Heart right ventricle (tissue), 16 donors: ENCODE measurements around the gene NKAIN1. TPM values are rescaled to one million over a fixed set of nuclear protein-coding genes. Genes with fewer than 3 reads are reported as not detected.

Source experiments
- ATAC-seq, 8 donors: fragments of 200-7000 bp; cut with Tn5 transposase; one replicate each; pipeline ENCODE4 v1.9.1; 2020; ENCODE audit warnings: mild to moderate bottlenecking in 8 of 8, moderate library complexity in 8 of 8, moderate number of reproducible peaks in 1 of 8
- DNase-seq, 2 donors: peaks; one replicate each; pipeline ENCODE4 v3.0.0-alpha.2; 2020
- H3K27ac ChIP-seq, 10 donors: fragments of 200-600 bp; sonication (generic) in 2 of 10; one replicate each; pipeline versions ENCODE4 v1.5.0 to v1.8.0; 2020 to 2022; ENCODE audit warnings: mild to moderate bottlenecking in 3 of 10
- H3K27me3 ChIP-seq, 7 donors: fragments of 200-600 bp; one replicate each; pipeline ENCODE4 v1.8.0; 2021 to 2022; ENCODE audit warnings: mild to moderate bottlenecking in 2 of 7
- H3K36me3 ChIP-seq, 9 donors: fragments of 200-600 bp; sonication (generic) in 1 of 9; one replicate each; pipeline versions ENCODE4 v1.5.0 to v1.8.0; 2020 to 2022; ENCODE audit warnings: mild to moderate bottlenecking in 2 of 9
- H3K4me1 ChIP-seq, 9 donors: fragments of 200-600 bp; sonication (generic) in 1 of 9; one replicate each; pipeline versions ENCODE4 v1.5.0 to v1.8.0; 2020 to 2022; ENCODE audit warnings: mild to moderate bottlenecking in 4 of 9
- H3K4me3 ChIP-seq, 10 donors: fragments of 200-600 bp; sonication (generic) in 2 of 10; one replicate each; pipeline versions ENCODE4 v1.5.0 to v1.8.0; 2020 to 2022; ENCODE audit warnings: mild to moderate bottlenecking in 7 of 10, moderate library complexity in 2 of 10
- H3K9me3 ChIP-seq, 11 donors: fragments of 200-600 bp in 10 of 11; sonication (generic) in 2 of 11; one replicate each; pipeline versions ENCODE4 v1.5.0 to v1.8.0; 2013 to 2022; ENCODE audit warnings: mild to moderate bottlenecking in 2 of 11, control low read depth in 1 of 11, moderate library complexity in 1 of 11
- CTCF ChIP-seq, 9 donors: fragments of 200-600 bp; sonication (generic) in 2 of 9; IDR thresholded peaks; one replicate each; pipeline versions ENCODE4 v1.5.0 to v1.8.0; 2021 to 2022; ENCODE audit warnings: antibody characterized with exemption in 9 of 9, mild to moderate bottlenecking in 5 of 9, moderate library complexity in 1 of 9
- WGBS, 2 donors: extraction: QIAGEN DNeasy Blood & Tissue Kit; methylation state at CpG; one replicate each; pipeline ENCODE4 v1.1.7; 2013; ENCODE audit warnings: inconsistent platforms in 1 of 2; 5-methylcytosine and 5-hydroxymethylcytosine counted together
- intact Hi-C, 10 donors: fragments of 100-400 bp; cut with DNase I; formaldehyde crosslinking; loops; one replicate each; pipeline versions ENCODE4 v1.11.1 to v1.14.2; 2022
- polyA plus RNA-seq, 2 donors: library from polyadenylated mRNA; stranded (reverse); fragments of 200-250 nt; gene quantifications; one replicate each; pipeline ENCODE4 v1.2.3, GENCODE V29; 2013
- total RNA-seq, 10 donors: library from RNA; stranded (reverse); fragmentation: NEBNext Ultra II Directional in 3 of 10; extraction: Animal tissue kit (Norgen Biotek cat#: 25700) in 3 of 10; gene quantifications; one replicate each; pipeline versions ENCODE4 v1.2.1 to v1.2.4, GENCODE V29; 2021 to 2023
- donor health status: Arrhythmogenic right ventricular cardiomyopathy.
- donor health status: ischemic (EF 13 %, LVEDD 7.1; RV severe dilation, severe dysfunction).
- donor health status: healthy with polysubstance abuse.
- donor health status: DM: no; HTN: yes; CAD: no.
- donor health status: DM: no; HTN: no; CAD: no.
- donor health status: ischemic (EF 25% LVEDD 6.9; RV normal size, moderate dysfunction).
- donor health status: ischemic (EF 25% LVEDD 5.7; RV mildly dilated, moderate dysfunction).
- donor health status: healthy.
- donor health status: DM: yes; HTN: yes; CAD: no.
- donor health status: Ischemic cardiomyopathy.
- donor health status: ischemic (EF 35%, LVEDD 5.7; RV mildly dilated, moderate dysfunction).
- donor health status: nonischemic (EF 11% LVEDD 7.7; RV severe dilation, severe dysfunction).
- donor health status: DM: yes; HTN: yes; CAD: no.
- donor health status: PGD.
- donor health status: ischemic (EF 29% LVEDD 5.4; RV normal size, mild dysfunction).
- donor health status: nonischemic (EF 23%, LVEDD 6.1; RV moderate dilation, normal function).

NKAIN1 gene
- total and polyA plus RNA-seq, 12 donors, result 0.07 to 0.45 (median 0.21) TPM; not detected in 8

GRCh38 chr1:31159869-31160611, 79.6 kb downstream of the NKAIN1 start:
- Histone ChIP-seq H3K9me3 (no peaks in the 10 kb centered on the region), H3K36me3 (no peaks in the 10 kb centered on the region), H3K4me1 (peaks cover 0 to 15% (median 5%) of the 10 kb centered on the region in 9 donors), H3K27ac (no peak overlapping the region), H3K27me3 (no peaks in the 10 kb centered on the region), H3K4me3 (no peak overlapping the region)
- intact Hi-C loops, result loop anchor here in 2 of 10 donors (10.0 kb wide), 2 partner anchors 195 to 435 kb away; partner anchors contain the start of gene MATN1 (in 1 of the 2)
- DNase-seq, result no peak
- TF ChIP-seq CTCF (IDR thresholded peaks at IDR 0.05), result no peak
- 72 to 75% methylated on average over 9 of the region's 9 CpGs for WGBS, 2 donors
- ATAC-seq, result no peak

- ATAC-seq (no peak), DNase-seq (no peak)
- 86 to 93% methylated on average over 2 of the region's 2 CpGs for WGBS, 2 donors
- no peak overlapping the region for H3K27ac ChIP-seq
- no peak overlapping the region for H3K4me3 ChIP-seq
- H3K4me1 ChIP-seq, result peaks cover 0 to 17% (median 5%) of the 10 kb centered on the region in 9 donors
- no peak for TF ChIP-seq CTCF (IDR thresholded peaks at IDR 0.05)
- no peaks in the 10 kb centered on the region for H3K36me3 ChIP-seq
- H3K9me3 ChIP-seq, result peaks cover 0 to under 1% (median 0%) of the 10 kb centered on the region in 11 donors
- intact Hi-C loops, result loop anchor here in 2 of 10 donors (10.0 kb wide), 2 partner anchors 195 to 435 kb away; partner anchors contain the start of gene MATN1 (in 1 of the 2)
- no peaks in the 10 kb centered on the region for H3K27me3 ChIP-seq
Measured at GRCh38 chr1:31159323-31159722, 80.4 kb downstream of the NKAIN1 start.

- peaks cover 0 to 10% (median 0%) of the 10 kb centered on the region in 11 donors for H3K9me3 ChIP-seq
- peak overlapping the region; percentile 38 to 83 (median 72) for H3K4me3 ChIP-seq
- peak in 6 of 9 donors; percentile 24 to 55 (median 46) for TF ChIP-seq CTCF (IDR thresholded peaks at IDR 0.05)
- no peaks in the 10 kb centered on the region for H3K27me3 ChIP-seq
- intact Hi-C loops, result loop anchor here in 2 of 10 donors (10.0 kb wide), 2 partner anchors 191 to 431 kb away; partner anchors contain the start of gene MATN1 (in 1 of the 2)
- peak; percentile 38 to 69 for DNase-seq
- peak; percentile 88 to 95 (median 92) for ATAC-seq
- H3K27ac ChIP-seq, result peak overlapping the region; percentile 22 to 85 (median 75)
- no peaks in the 10 kb centered on the region for H3K36me3 ChIP-seq
- 1% methylated on average over 32 to 46 of the region's 46 CpGs for WGBS, 2 donors
- H3K4me1 ChIP-seq, result peaks cover 0 to 15% (median 5%) of the 10 kb centered on the region in 9 donors
Measured at GRCh38 chr1:31155216-31155806, 84.4 kb downstream of the NKAIN1 start.

GRCh38 chr1:31154632-31155215, 85.0 kb downstream of the NKAIN1 start:
- TF ChIP-seq CTCF (IDR thresholded peaks at IDR 0.05), result no peak
- Histone ChIP-seq H3K36me3 (no peaks in the 10 kb centered on the region), H3K9me3 (peaks cover 0 to 10% (median 0%) of the 10 kb centered on the region in 11 donors), H3K27ac (peak overlapping the region; percentile 35 to 85 (median 78)), H3K4me1 (peaks cover 0 to 15% (median 5%) of the 10 kb centered on the region in 9 donors), H3K4me3 (peak overlapping the region; percentile 38 to 83 (median 72)), H3K27me3 (no peaks in the 10 kb centered on the region)
- ATAC-seq (peak; percentile 84 to 95 (median 91)), DNase-seq (peak; percentile 59 to 81)
- intact Hi-C loops, result loop anchor here in 2 of 10 donors (10.0 kb wide), 2 partner anchors 190 to 430 kb away; partner anchors contain the start of gene MATN1 (in 1 of the 2)
- whole genome bisulfite sequencing, 2 donors, result 4 to 6% methylated on average over 28 to 51 of the region's 51 CpGs
